ENCODE results near the gene UBA3.
A peak's percentile ranks its signal among the peaks of the same experiment; 100 is the strongest.

Gene UBA3

DNA sequence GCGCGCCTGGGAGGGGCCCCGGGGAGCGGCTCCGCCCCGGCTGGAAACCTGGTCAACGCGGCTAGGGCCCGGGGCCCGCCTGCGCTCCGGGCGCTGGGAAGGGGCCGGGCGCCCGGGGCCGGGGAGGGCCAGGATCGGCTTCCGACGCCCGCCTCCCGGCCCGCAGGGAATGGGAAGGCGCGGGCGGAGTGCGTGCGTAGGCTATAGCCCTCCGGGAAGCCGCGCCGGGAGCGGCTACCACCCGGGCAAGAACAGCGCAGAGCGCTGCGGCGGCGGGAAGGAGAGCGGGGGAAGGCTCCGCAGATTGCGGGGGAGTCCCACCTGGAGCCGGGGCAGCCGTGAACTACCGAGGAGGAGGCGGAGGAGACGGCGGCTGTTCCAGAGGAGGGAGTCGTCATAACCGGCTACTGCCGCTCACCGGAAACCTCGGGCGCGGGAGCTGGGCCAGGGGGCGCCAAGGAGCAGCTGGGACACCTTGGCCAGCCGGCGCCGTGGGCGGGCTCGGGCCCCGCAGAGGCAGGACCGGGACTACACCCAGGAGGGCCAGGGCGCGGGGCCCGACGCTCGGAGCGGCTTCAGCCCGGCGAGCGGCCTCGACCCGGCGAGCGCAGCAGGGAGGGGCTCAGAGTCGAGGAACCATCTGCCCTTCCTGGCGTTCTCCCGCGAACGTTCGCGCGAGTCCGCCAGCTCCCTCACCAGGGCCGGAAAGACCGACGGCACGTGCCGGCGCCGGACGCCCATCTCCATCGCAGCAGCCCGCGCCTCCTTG lies 66.7 kb downstream of the UBA3 start, which contains the start of gene EOGT:
TSS of gene EOGT (minus strand) at position 432 of the 769 bp plus-strand sequence. CDS start 3,838 bp downstream, outside the sequence.
- H3K4me3 Mint-ChIP-seq, result peak within 1 kb of the TSS; percentile 85 to 89
- peak; percentile 80 to 87 for DNase-seq
- H3K27ac Mint-ChIP-seq, result peak within 1 kb of the TSS; percentile 92 to 94
- no peaks in the 10 kb centered on the region for H3K9me3 Mint-ChIP-seq
- H3K27me3 Mint-ChIP-seq, result no peaks in the 10 kb centered on the region
- peak; percentile 88 for ATAC-seq
- peaks cover 16% of the 10 kb centered on the region for H3K4me1 Mint-ChIP-seq

- Mint-ChIP-seq H3K27ac (peak overlapping the region; percentile 92 to 94), H3K4me3 (peak overlapping the region; percentile 70 to 82), H3K4me1 (peaks cover 16% of the 10 kb centered on the region), H3K9me3 (no peaks in the 10 kb centered on the region), H3K27me3 (no peaks in the 10 kb centered on the region)
- ATAC-seq (no peak), DNase-seq (peak in 1 of 2 donors; percentile 52)
Observed at GRCh38 chr3:69012800-69013252, 67.3 kb downstream of the UBA3 start.

DNA sequence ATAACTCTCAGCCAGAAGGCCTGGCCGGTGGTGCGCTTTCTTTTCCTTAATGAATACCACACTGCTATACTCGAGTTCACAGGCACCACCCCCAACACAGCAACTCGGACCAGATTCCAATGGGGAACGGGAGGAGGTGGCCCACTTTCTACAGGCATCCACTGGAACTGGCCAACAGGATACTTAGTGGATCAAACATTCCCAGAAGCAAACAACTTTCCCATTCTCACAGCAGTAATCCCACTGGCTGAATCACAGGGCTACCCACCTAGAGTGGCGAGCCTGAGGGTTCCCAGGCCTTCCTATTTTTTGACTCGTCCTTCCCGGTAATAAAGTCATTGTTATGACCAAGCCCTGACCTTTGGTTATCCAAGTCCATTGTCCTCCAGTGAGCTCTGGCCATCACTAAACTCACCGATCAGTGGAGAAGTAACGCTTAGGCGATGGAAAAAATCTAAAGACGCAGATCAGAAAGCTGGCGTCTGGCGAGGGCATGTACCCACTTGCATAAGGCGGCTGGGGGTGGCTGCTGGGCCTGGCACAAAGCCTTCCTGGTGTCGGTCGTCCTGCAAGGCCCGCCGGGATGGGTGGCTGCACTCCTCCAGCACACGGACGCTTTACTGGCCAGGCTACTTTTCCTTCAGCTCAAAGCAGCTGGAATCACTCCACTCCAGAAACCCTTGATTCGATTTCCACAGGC lies 67.9 kb downstream of the UBA3 start:
- Mint-ChIP-seq H3K27ac (peak overlapping the region; percentile 92 to 94), H3K4me1 (peaks cover 16% of the 10 kb centered on the region), H3K4me3 (peak overlapping the region; percentile 70 to 82), H3K9me3 (no peaks in the 10 kb centered on the region), H3K27me3 (no peaks in the 10 kb centered on the region)
- DNase-seq (no peak), ATAC-seq (no peak)

GRCh38 chr3:69011096-69011730 lies 69.0 kb downstream of the UBA3 start:
- Mint-ChIP-seq H3K9me3 (no peaks in the 10 kb centered on the region), H3K4me3 (no peak overlapping the region), H3K4me1 (peaks cover 16% of the 10 kb centered on the region), H3K27ac (no peak overlapping the region), H3K27me3 (no peaks in the 10 kb centered on the region)
- DNase-seq, result no peak
- no peak for ATAC-seq

DNA sequence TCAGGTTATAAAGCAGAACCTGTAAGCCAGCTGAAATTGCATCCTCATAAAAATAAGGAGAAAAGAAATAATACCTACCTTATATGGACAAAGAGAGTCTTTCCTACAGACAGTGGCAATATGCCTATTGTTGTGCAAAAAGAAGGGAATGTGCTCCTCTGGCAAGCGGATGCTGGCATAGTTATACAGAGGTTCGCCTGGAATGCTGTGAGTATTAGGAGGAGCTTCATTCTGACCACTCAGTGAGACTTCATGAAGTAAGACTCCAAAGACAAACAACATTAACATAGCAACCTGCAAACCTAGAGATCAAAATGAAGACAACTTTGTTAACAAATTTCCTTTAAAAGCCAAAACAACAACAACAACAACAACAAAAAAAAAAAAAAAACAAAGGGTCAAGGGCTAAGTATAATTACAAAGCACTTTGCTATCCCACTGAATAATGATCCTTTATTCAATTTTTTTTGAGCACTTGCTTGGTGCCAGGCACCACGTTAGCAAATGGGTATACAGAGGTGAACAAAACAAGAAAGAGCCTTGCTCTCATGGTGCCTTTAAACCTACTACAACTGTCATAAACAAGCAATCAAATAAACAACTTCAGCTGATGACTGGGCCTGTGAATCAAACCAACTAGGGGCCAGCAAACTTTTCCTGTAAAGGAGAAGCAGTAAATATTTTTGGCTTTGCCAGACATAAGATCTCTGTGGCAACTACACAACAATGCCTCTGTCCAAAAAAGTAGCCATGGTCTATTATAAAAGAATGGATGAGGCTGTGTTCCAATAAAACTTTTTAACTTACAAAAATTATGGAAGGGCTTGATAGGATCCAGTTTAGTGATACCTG lies 70.4 kb downstream of the UBA3 start:
- no peak for DNase-seq
- H3K4me3 Mint-ChIP-seq, result no peak overlapping the region
- H3K27me3 Mint-ChIP-seq, result no peaks in the 10 kb centered on the region
- H3K4me1 Mint-ChIP-seq, result peaks cover 9% of the 10 kb centered on the region
- H3K9me3 Mint-ChIP-seq, result no peaks in the 10 kb centered on the region
- H3K27ac Mint-ChIP-seq, result peak overlapping the region in 1 of 2 donors; percentile 54
- ATAC-seq, result no peak

DNA sequence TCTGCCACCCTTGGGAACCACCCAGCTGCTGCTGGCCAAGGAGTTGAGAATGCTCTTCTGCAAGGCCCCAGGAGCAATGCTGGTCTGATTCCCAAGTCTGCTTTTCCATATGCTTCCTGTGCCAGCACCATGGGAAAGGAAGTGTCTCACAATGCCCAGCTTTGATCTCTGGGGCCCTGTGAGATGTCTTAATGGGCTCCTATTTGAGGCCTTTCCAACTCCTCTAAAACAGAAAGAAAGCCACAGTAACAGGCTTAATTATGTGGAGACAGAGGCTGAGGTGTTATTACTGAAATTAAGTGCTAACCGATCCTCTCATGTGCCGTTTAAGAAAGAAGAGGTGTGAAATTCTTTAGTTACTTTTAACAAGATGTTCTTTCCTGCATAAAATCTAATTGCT lies 71.2 kb downstream of the UBA3 start:
- Mint-ChIP-seq H3K27ac (no peak overlapping the region), H3K4me3 (no peak overlapping the region)
- ATAC-seq, result no peak

GRCh38 chr3:69005791-69006482 lies 74.2 kb downstream of the UBA3 start:
- H3K9me3 Mint-ChIP-seq, result no peaks in the 10 kb centered on the region

More for the DNA sequence above, 71.2 kb downstream of the UBA3 start:
- H3K27me3 Mint-ChIP-seq, result no peaks in the 10 kb centered on the region
- H3K9me3 Mint-ChIP-seq, result no peaks in the 10 kb centered on the region
- DNase-seq, result no peak
- peaks cover 8% of the 10 kb centered on the region for H3K4me1 Mint-ChIP-seq

DNA sequence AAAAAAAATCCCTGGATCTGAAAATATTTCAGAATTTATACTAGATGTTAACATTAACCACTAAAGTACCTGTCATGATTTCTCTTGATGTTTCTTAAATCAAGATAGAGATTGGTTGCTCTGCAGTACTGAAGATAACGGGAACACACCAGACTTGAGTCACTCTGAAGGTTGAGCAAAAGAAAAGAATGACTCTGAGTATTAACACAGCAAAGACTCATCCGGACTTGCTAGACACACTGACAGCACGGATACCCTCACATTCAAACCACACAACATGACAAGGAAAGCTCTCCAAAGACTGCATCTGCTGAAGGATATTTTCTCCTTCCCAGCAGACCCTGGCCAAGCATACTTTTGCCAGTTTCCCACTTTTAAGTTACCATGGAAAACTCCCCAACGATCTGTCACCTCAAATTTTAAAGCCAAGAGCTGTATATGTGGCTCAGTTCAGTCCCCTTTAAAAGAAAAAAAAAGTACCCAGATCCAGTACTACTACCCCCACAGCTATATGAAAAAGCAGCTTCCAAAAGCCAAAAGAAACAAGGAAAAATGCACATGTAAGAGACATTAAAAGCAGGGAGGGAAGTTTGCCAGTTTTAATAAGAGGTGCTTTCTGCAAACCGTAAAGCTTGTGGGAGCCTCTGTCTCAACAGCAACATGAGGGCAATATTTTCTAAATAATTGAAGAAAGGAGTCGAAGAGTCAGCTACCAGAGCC lies 74.9 kb downstream of the UBA3 start:
- Mint-ChIP-seq H3K9me3 (no peaks in the 10 kb centered on the region), H3K4me3 (no peak overlapping the region), H3K4me1 (no peaks in the 10 kb centered on the region), H3K27ac (peak overlapping the region in 1 of 2 donors; percentile 34), H3K27me3 (no peaks in the 10 kb centered on the region)
- no peak for ATAC-seq
- DNase-seq, result no peak

More at GRCh38 chr3:69005791-69006482, 74.2 kb downstream of the UBA3 start:
- DNase-seq, result no peak
- Mint-ChIP-seq H3K27me3 (no peaks in the 10 kb centered on the region), H3K4me1 (no peaks in the 10 kb centered on the region), H3K27ac (no peak overlapping the region), H3K4me3 (no peak overlapping the region)
- ATAC-seq, result no peak

Measured in stimulated activated naive CD8-positive, alpha-beta T cell treated with anti-CD3 and anti-CD28 coated beads, Interleukin-15, amount 100 ng/mL, for 72 hours (primary cell).